Measurements from ENCODE around the gene PACSIN1. TPM values are rescaled to one million over a fixed set of nuclear protein-coding genes. Genes with fewer than 3 reads are reported as not detected.

PACSIN1 gene
- total RNA-seq, 6 experiments from 2014 or later: 0.05 to 0.37 (median 0.22) TPM; not detected in 1

- Histone ChIP-seq H3K27me3 (no peaks in the 10 kb centered on the region), H3K9me3 (peaks cover 0 to 4% (median 0%) of the 10 kb centered on the region in 4 donors), H3K4me1 (no peaks in the 10 kb centered on the region), H3K4me3 (no peak overlapping the region), H3K27ac (no peak overlapping the region), H3K36me3 (no peaks in the 10 kb centered on the region)
- no peak for TF ChIP-seq CTCF (IDR thresholded peaks at IDR 0.05)
- TF ChIP-seq POLR2A (IDR thresholded peaks at IDR 0.05): no peak
- WGBS (ENCODE audit: insufficient coverage, low coverage, low lambda C conversion rate, missing lambda C conversion rate): 87% methylated on average over 3 of the region's 3 CpGs
- DNase-seq (peak in 1 of 3 donors; percentile 1), ATAC-seq (no peak)
- intact Hi-C loops (cut with DNase I): no loop called here
Observed at GRCh38 chr6:34508425-34508824, 42.5 kb downstream of the PACSIN1 start.

DNA sequence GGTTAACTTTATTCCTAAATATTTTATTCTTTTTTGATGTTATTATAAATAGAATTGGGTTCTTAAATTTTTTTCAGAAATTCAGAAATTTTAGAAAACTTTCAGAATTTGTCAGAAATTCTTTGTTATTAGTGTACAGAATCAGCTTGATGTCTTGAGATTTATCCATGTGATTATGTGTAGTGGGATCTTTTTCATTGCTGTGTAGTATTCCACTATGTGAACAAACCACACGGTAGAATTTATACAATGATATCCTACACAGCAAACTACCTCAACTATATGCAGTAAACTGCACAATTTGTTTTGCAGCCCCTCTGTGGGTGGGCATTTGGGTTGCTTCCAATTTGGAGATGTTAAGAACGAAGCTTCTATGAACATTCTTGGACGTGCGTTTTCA lies 43.9 kb downstream of the PACSIN1 start:
- Histone ChIP-seq H3K4me3 (no peak overlapping the region), H3K27ac (no peak overlapping the region), H3K9me3 (peaks cover 0 to 4% (median 0%) of the 10 kb centered on the region in 4 donors), H3K4me1 (no peaks in the 10 kb centered on the region), H3K36me3 (no peaks in the 10 kb centered on the region), H3K27me3 (no peaks in the 10 kb centered on the region)
- 89% methylated on average over 4 of the region's 4 CpGs for WGBS (ENCODE audit: insufficient coverage, low coverage, low lambda C conversion rate, missing lambda C conversion rate)
- TF ChIP-seq POLR2A (IDR thresholded peaks at IDR 0.05) (no peak), CTCF (IDR thresholded peaks at IDR 0.05) (no peak)
- intact Hi-C loops (cut with DNase I): no loop called here
- DNase-seq (no peak), ATAC-seq (no peak)

GRCh38 chr6:34510299-34510698 lies 44.4 kb downstream of the PACSIN1 start:
- no peak overlapping the region for H3K4me3 ChIP-seq
- ATAC-seq (no peak), DNase-seq (peak in 1 of 3 donors; percentile 3)
- WGBS (ENCODE audit: insufficient coverage, low coverage, low lambda C conversion rate, missing lambda C conversion rate): 82% methylated on average over 4 of the region's 4 CpGs
- intact Hi-C loops (cut with DNase I): no loop called here
- no peaks in the 10 kb centered on the region for H3K27me3 ChIP-seq
- no peaks in the 10 kb centered on the region for H3K36me3 ChIP-seq
- H3K4me1 ChIP-seq: no peaks in the 10 kb centered on the region
- TF ChIP-seq POLR2A (IDR thresholded peaks at IDR 0.05) (no peak), CTCF (IDR thresholded peaks at IDR 0.05) (no peak)
- H3K27ac ChIP-seq: no peak overlapping the region
- H3K9me3 ChIP-seq: peaks cover 0 to 4% (median 0%) of the 10 kb centered on the region in 4 donors

DNA sequence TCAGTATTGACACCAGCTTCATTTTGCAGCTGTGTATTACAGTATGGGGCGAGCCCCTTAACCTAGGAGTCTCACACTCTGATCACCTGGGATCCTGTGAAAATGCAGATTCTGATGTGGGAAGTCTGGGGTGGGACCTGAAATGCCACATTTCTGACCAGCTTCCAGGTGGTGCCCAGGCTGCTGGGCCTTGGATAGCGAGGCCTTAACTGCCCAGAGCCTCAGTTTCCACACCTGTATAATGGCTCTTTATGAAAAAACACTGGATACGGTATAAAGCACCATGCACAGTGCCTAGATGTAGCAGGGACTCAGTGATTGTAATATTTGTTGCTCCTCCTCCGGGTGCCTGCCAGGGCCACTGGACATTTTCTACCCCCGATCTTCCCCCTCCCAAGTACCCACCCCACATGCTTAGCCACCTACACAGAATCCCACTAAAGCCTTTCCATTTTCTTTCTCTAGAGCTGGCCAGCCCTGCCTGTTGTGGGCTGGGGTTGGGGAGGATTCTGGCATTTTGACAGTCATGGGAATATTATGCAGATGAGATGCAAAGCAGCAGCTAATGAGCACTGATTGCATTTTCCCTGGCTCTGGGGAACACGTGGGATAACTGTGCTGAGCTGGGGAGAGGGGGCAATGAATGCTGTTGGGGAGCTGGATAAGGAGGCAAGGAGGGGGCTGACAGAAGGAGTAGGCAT lies 45.5 kb downstream of the PACSIN1 start:
- intact Hi-C loops (cut with DNase I): no loop called here
- Histone ChIP-seq H3K9me3 (peaks cover 0 to 4% (median 0%) of the 10 kb centered on the region in 4 donors), H3K36me3 (no peaks in the 10 kb centered on the region), H3K4me1 (no peaks in the 10 kb centered on the region), H3K27ac (no peak overlapping the region), H3K4me3 (no peak overlapping the region), H3K27me3 (no peaks in the 10 kb centered on the region)
- TF ChIP-seq CTCF (IDR thresholded peaks at IDR 0.05) (no peak), POLR2A (IDR thresholded peaks at IDR 0.05) (no peak)
- DNase-seq (peak in 1 of 3 donors; percentile 2), ATAC-seq (no peak)
- 65% methylated on average over 5 of the region's 6 CpGs for WGBS (ENCODE audit: insufficient coverage, low coverage, low lambda C conversion rate, missing lambda C conversion rate)
